GM19468 (cell line): Measurements from ENCODE around the gene ZFYVE28.

Experiments
- ATAC-seq: cut with Tn5 transposase; IDR thresholded peaks from one replicate; pipeline ENCODE4 v1.9.1; 2021; ENCODE audit warnings: mild to moderate bottlenecking, moderate library complexity, moderate number of reproducible peaks; ENCODE audit not compliant: unreplicated experiment; ENCODE audit errors: extremely low read depth

The ZFYVE28 gene

DNA sequence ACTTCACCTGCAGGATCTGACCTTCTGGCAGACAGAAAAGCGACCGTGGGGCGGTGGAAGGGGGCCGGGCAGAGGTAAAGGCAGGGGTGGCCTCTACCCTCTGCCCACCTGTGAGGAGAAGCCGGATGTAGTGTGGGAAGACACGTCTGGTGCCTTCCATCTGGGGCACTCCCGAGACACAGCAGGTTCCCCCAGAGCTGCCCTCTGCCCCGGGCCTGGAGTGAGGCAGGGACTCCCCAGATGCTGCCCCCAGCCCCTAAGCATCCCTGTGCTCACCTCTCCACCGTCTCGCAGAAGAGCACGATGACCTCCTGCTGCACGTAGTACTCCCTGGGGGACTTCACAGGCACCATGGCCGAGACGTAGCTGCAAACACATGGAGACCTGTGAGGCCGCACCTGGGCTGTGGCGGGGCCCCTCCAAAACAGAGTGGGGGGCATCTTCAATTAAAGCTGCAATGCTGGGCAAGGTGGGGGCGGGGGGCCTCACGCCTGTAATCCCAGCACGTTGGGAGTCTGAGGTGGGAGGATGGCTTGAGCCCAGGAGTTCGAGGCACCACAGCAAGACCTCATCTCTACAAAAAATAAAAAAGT lies 81.2 kb downstream of the ZFYVE28 start:
- no peak for ATAC-seq

- no peak for ATAC-seq
Observed at GRCh38 chr4:2336659-2337058, 81.8 kb downstream of the ZFYVE28 start.

- ATAC-seq, result no peak
Observed at GRCh38 chr4:2335729-2336101, 82.7 kb downstream of the ZFYVE28 start.

- ATAC-seq, result no peak
Observed at GRCh38 chr4:2334826-2335728, 83.4 kb downstream of the ZFYVE28 start.

DNA sequence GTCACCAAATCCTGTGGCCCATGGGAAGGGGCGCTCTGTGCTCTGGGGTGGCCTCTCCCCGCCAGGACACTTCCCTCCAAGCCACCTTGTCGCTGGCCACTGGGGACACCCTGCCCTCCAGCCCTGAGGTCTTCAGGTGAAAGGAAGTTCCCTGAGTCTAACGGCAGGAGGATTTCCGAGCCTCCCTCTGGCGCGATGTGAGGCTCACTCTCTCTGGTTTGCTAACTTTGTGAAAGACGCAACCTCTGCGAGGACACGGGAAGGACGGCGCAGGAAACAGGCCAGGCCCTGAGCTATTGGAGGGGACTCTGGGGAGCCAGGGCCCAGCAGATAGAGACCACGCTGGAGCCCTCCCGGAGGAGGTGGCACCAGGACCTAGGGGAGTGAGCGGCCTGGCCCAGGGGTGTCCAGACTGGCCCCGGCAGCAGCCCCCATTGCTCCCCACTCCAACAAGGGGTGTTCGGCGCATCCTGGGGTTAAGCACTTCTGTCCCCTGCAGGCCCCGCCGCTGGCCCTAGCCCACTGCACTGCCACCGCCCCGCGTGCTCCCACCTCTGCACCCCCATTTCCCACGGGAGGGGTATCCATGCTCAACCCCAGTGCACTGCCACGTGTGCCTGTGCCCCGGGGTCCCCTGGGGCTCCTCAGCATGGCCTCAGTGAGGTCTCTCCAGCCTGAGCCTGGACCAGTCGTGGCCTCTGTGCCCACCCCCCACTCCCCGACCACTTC lies 84.4 kb downstream of the ZFYVE28 start:
- ATAC-seq, result no peak

DNA sequence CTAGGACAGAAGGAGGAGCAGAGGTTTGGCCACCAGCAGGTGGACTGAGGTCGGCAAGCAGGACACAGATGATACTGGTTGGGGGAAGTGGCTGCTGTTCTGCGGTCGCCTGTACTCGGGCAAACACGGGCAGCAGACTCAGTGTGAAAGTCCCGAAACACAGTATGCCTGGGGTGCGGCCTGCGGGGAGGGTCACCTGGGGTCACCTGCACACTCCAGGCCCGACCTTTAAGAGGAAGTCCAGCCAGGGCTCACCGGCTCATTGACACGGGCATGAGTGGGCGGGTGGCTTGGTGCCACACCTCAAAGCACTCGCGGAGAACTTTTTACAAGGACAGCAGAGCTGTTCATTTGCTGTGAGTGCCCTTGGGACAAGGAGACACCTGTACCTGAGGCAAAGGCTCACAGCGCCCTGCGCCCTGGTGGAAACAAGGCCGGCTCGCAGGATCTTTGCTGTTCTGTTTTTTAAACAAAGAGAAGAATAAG lies 85.0 kb downstream of the ZFYVE28 start:
- no peak for ATAC-seq

GRCh38 chr4:2332976-2333319 lies 85.5 kb downstream of the ZFYVE28 start:
- ATAC-seq, result no peak

- no peak for ATAC-seq
Observed at GRCh38 chr4:2332201-2332975, 86.1 kb downstream of the ZFYVE28 start.

- ATAC-seq, result no peak
Observed at GRCh38 chr4:2331519-2332200, 86.8 kb downstream of the ZFYVE28 start.

DNA sequence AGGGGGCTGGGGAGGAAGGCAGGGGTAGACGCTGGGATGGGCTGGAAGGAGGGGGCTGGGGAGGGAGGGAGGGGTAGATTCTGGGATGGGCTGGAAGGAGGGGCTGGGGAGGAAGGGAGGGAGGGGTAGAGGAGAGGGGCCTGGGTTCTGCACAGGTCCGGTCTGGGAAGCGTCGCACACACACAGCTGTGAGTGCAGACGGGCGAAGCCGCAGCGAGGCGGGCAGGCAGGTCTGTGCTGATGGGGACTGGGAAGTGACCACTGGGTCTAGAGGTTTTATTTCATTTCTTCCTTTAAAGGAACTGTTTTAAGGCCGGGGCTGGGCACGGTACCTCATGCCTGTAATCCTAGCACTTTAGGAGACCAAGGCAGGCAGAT lies 87.4 kb downstream of the ZFYVE28 start:
- ATAC-seq, result no peak

GRCh38 chr4:2330091-2331042 lies 88.1 kb downstream of the ZFYVE28 start:
- ATAC-seq, result no peak

DNA sequence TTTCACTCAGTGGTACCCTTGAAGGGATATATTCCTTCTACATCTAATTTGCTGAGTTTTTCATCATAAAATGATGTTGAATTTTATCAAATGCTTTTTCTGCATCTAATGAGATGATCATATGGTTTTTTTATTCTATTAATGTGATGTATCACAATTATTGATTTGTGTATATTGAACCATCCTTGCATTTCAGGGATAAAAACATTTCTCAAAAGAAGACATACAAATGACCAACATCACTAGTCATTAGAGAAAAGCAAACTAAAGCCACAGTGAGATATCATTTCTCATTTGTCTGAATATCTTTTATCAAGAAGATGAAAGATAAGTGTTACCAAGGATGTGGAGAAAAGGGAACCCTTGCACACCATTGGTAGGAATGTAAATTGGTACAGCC lies 90.9 kb downstream of the ZFYVE28 start:
- no peak for ATAC-seq

- ATAC-seq, result no peak
Observed at GRCh38 chr4:2324891-2325290, 93.6 kb downstream of the ZFYVE28 start.

DNA sequence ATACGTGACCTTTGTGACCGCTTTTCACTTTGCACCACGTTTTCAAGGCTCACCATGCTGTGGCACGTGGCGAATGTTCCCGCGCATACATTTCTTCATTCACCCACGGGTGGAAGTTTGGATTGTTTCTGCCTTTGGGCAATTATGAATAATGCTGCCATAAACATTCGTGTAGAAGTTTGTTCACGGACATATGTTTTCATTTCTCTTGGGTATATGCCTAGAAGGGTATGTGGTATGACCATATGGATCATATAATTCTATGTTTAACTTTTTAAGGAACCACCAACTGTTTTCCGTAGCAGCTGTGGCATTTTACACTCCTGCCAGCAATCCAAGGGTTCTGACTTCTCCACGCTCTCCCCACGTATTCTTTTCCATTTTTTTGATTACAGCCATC lies 95.6 kb downstream of the ZFYVE28 start:
- no peak for ATAC-seq

- no peak for ATAC-seq
Observed at GRCh38 chr4:2322227-2322626, 96.2 kb downstream of the ZFYVE28 start.

GRCh38 chr4:2321279-2322196 lies 96.9 kb downstream of the ZFYVE28 start:
- no peak for ATAC-seq

DNA sequence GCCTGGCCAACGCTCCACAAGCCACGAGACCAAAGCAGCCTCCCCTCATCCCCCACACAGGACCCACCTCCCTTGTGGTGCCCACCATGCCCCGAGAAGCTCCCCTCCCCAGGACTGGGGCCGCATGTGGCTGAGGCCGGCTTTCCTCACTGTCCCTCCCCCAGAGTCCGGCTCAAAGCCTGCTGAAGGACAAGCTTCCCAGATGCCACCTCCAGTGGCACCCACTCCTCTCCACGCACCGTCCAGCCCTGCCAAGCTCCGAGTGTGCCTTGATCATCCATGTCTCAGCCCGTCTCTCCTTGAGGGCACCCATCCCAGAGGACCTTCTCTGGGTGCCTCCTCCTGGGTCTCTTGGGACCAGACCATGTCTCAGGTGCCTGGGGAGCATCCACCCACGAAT lies 97.7 kb downstream of the ZFYVE28 start:
- no peak for ATAC-seq

DNA sequence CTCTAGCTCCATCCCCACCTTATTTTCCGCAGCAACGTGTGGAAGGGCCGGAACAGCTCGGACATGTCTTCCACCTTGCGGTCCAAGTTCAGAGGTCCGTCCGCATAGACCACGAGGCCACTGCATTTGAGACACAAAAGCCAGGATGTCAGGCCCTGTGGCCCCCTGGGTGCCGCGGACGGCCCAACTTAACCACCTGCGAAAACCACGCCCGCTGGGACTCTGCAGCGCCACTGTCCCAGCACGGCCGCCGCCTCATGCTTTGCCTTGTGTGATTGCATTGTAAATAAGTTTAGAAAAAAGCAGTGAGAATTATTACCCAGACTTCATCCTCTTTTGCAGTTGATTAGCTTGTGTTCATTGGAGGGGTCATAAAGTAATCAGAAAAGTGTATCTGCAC lies 98.3 kb downstream of the ZFYVE28 start:
- no peak for ATAC-seq
